ENCODE measurements around the gene SPOCK1. TPM values are rescaled to one million over a fixed set of nuclear protein-coding genes. Genes with fewer than 3 reads are reported as not detected.

Gene SPOCK1
- polyA plus RNA-seq, 3 donors = 1.8 to 5.7 (median 2.1) TPM

GRCh38 chr5:137097203-137097602, 401.9 kb downstream of the SPOCK1 start:
- 100% methylated on average over 1 of the region's 3 CpGs for WGBS (ENCODE audit: insufficient coverage)
- Mint-ChIP-seq H3K36me3 (no peaks in the 10 kb centered on the region), H3K27ac (no peak overlapping the region), H3K27me3 (ENCODE audit: low read depth in 3 of 3) (peaks cover 0 to 3% (median 0%) of the 10 kb centered on the region in 3 donors), H3K9me3 (peaks cover 0 to 4% (median 0%) of the 10 kb centered on the region in 7 donors), H3K4me1 (peaks cover 3% of the 10 kb centered on the region), H3K4me3 (no peak overlapping the region)
- DNase-seq = no peak
- intact Hi-C loops (cut with micrococcal nuclease) = no loop called here
- H3K9ac ChIP-seq (ENCODE audit: insufficient read depth, low read length, poor library complexity, severe bottlenecking) = no peak overlapping the region
- no peak overlapping the region for H2AFZ ChIP-seq (ENCODE audit: insufficient read depth, low read depth, low read length, poor library complexity, severe bottlenecking)
- no peaks in the 10 kb centered on the region for H3K27me3 ChIP-seq (ENCODE audit: control insufficient read depth in 2 of 2, insufficient read depth in 2 of 2, low read length in 2 of 2)
- no peaks in the 10 kb centered on the region for H3K4me1 ChIP-seq (ENCODE audit: control insufficient read depth in 1 of 2, insufficient read depth in 2 of 2, low read length in 2 of 2)
- no peak overlapping the region for H3K4me2 ChIP-seq (replicated peaks; ENCODE audit: extremely low read depth, low read length, poor library complexity, severe bottlenecking)
- no peaks in the 10 kb centered on the region for H3K9me3 ChIP-seq (replicated peaks in 1 of 2; ENCODE audit: control insufficient read depth in 1 of 2, insufficient read depth in 1 of 2, low read length in 2 of 2)
- H4K20me1 ChIP-seq (ENCODE audit: insufficient read depth, low read length) = no peaks in the 10 kb centered on the region
- H3K27ac ChIP-seq (ENCODE audit: low read depth in 1 of 2, low read length in 2 of 2) = no peak overlapping the region
- H3K36me3 ChIP-seq (replicated peaks in 1 of 2; ENCODE audit: control insufficient read depth in 1 of 2, insufficient read depth in 2 of 2, low read length in 2 of 2) = no peaks in the 10 kb centered on the region
- no peak for TF ChIP-seq CTCF (IDR thresholded peaks at IDR 0.05)
- no peak overlapping the region for H3K4me3 ChIP-seq (replicated peaks in 1 of 3; ENCODE audit: low read depth in 2 of 3, low read length in 3 of 3)
- H3K79me2 ChIP-seq (ENCODE audit: insufficient read depth, low read length) = no peaks in the 10 kb centered on the region

- peaks cover 0 to 3% (median 1%) of the 10 kb centered on the region in 3 donors for H3K27me3 Mint-ChIP-seq (ENCODE audit: low read depth in 3 of 3)
- no CpG with 5 or more reads among the region's 6 CpGs for WGBS (ENCODE audit: insufficient coverage)
- H3K36me3 ChIP-seq (replicated peaks in 1 of 2; ENCODE audit: control insufficient read depth in 1 of 2, insufficient read depth in 2 of 2, low read length in 2 of 2) = no peaks in the 10 kb centered on the region
- no peak overlapping the region for H3K9ac ChIP-seq (ENCODE audit: insufficient read depth, low read length, poor library complexity, severe bottlenecking)
- no peaks in the 10 kb centered on the region for H3K4me1 ChIP-seq (ENCODE audit: control insufficient read depth in 1 of 2, insufficient read depth in 2 of 2, low read length in 2 of 2)
- H3K9me3 ChIP-seq (replicated peaks in 1 of 2; ENCODE audit: control insufficient read depth in 1 of 2, insufficient read depth in 1 of 2, low read length in 2 of 2) = no peaks in the 10 kb centered on the region
- no peak overlapping the region for H3K4me2 ChIP-seq (replicated peaks; ENCODE audit: extremely low read depth, low read length, poor library complexity, severe bottlenecking)
- H3K4me3 ChIP-seq (replicated peaks in 1 of 3; ENCODE audit: low read depth in 2 of 3, low read length in 3 of 3) = no peak overlapping the region
- no peaks in the 10 kb centered on the region for H3K79me2 ChIP-seq (ENCODE audit: insufficient read depth, low read length)
- no peak overlapping the region for H2AFZ ChIP-seq (ENCODE audit: insufficient read depth, low read depth, low read length, poor library complexity, severe bottlenecking)
- intact Hi-C loops (cut with micrococcal nuclease) = no loop called here
- no peaks in the 10 kb centered on the region for H3K36me3 Mint-ChIP-seq
- peaks cover 0 to 4% (median 0%) of the 10 kb centered on the region in 7 donors for H3K9me3 Mint-ChIP-seq
- no peaks in the 10 kb centered on the region for H4K20me1 ChIP-seq (ENCODE audit: insufficient read depth, low read length)
- peaks cover 3% of the 10 kb centered on the region for H3K4me1 Mint-ChIP-seq
- H3K27me3 ChIP-seq (ENCODE audit: control insufficient read depth in 2 of 2, insufficient read depth in 2 of 2, low read length in 2 of 2) = no peaks in the 10 kb centered on the region
- no peak for TF ChIP-seq CTCF (IDR thresholded peaks at IDR 0.05)
- no peak overlapping the region for H3K27ac Mint-ChIP-seq
- no peak for DNase-seq
- H3K27ac ChIP-seq (ENCODE audit: low read depth in 1 of 2, low read length in 2 of 2) = no peak overlapping the region
- H3K4me3 Mint-ChIP-seq = no peak overlapping the region
Observed at GRCh38 chr5:137096149-137097103, 402.7 kb downstream of the SPOCK1 start.
